Erythroblast (primary cell): Measurements from ENCODE around the gene SKIC8.

Experiments used
- GATA1 ChIP-seq: IDR thresholded peaks from 2 replicates; pipeline ENCODE4 v1.6.1; 2011; ENCODE audit warnings: low read depth, mild to moderate bottlenecking, control low read depth, low read length, moderate library complexity
- POLR2A ChIP-seq: IDR thresholded peaks from 2 replicates; pipeline ENCODE4 v1.6.1; 2011; ENCODE audit warnings: mild to moderate bottlenecking, low read length

DNA sequence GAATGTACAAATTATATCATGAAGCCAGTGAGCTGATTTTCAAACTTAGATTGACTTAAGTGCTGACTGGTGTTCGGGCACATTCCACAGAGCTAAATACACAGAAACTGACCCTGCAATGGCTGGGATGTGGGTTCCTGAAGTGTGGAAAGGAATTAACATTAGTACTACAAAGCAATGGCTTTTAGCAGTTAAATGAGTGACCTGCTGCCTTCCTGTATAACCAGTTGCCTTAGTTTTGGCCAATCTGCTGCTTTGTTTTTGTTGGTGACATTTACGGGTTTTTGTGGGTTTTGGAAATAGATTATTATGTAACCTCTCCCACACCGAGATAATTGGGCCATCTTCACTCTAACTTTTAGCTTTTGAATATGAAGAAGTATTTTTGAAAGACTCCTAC, 2.4 kb upstream of the SKIC8 start:
- TF ChIP-seq POLR2A (no peak), GATA1 (no peak)
